SK-MEL-5 (cell line): ENCODE data around the gene LSM12. TPM values are rescaled to one million over a fixed set of nuclear protein-coding genes. Genes with fewer than 3 reads are reported as not detected.
"Not testable (repeated sequence)": the region's sequence is repeated elsewhere in the genome, so short reads cannot be mapped to it uniquely, and the experiment has no call there.

ENCODE experiments used
- DNase-seq: peaks from one replicate; pipeline ENCODE4 v3.0.0-alpha.2; 2016; ENCODE audit warnings: low read depth, low spot score
- in situ Hi-C: cut with HindIII; loops from 2 replicates; pipeline ENCODE4 v1.10.0; 2016; ENCODE audit warnings: low sequenced_read_pairs, high pct_unique_total_duplicates, low pct_unique_long_range_greater_than_20kb
- total RNA-seq: library from RNA; depleted of rRNA; stranded (reverse); fragments of >200 nt; shearing (Covaris generic); gene quantifications from 2 replicates; pipeline ENCODE4 v1.2.3, GENCODE V29; 2014

Gene LSM12
- total RNA-seq, 1 experiment from 2014 or later: 49.2 TPM

DNA sequence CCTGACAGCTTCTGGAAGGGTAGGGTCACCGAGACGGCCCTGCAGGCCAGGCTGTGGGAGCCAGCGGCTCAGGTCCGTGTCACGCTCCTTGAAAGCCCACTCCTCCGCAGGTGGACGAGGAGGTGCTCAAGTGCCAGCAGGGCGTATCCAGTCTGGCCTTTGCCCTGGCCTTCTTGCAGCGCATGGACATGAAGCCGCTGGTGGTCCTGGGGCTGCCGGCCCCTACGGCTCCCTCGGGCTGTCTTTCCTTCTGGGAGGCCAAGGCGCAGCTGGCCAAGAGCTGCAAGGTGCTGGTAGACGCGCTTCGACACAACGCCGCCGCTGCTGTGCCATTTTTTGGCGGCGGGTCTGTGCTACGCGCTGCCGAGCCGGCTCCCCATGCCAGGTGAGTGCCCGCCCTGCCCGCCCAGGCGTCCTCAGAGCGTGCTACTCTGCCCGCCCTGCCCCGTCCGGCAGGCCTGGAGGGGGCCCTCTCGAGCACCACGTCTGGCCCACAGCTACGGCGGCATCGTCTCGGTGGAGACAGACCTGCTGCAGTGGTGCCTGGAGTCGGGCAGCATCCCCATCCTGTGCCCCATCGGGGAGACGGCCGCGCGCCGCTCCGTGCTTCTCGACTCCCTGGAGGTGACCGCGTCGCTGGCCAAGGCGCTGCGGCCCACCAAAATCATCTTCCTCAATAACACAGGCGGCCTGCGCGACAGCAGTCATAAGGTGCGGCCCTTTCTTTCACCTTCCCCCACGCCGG lies 60.8 kb downstream of the LSM12 start:
- no peak for DNase-seq
- in situ Hi-C loops: no loop called here

DNA sequence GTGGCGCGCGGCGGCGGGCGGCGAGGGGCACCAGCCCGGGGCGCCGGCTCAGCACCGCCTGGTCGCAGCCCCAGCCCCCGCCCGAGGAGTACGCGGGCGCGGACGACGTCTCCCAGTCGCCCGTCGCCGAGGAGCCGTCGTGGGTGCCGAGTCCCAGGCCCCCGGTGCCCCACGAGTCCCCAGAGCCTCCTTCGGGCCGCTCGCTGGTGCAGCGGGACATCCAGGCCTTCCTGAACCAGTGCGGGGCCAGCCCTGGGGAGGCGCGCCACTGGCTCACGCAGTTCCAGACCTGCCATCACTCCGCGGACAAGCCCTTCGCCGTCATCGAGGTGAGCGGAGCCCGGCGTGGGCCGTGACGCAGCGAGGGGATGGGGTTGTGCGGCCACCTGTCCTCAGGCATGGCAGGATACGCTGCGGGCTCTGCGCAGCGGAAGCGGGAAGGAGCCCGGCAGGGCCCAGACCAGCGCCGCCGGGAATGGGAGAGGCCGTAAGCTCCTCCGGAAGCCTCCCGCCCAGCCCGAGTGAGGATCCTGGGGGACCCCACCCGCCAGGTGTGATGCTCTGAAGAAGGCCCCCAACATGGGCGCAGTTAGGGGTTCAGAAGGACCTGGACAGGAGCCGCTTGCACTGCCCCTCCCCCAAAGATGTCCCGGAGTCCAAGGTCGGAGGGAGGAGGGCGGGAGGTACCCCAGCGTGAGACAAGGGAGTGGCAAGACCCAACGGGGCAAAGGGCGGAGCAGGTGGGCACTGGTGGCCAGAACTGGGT lies 61.5 kb downstream of the LSM12 start:
- in situ Hi-C loops: no loop called here
- DNase-seq: no peak

DNA sequence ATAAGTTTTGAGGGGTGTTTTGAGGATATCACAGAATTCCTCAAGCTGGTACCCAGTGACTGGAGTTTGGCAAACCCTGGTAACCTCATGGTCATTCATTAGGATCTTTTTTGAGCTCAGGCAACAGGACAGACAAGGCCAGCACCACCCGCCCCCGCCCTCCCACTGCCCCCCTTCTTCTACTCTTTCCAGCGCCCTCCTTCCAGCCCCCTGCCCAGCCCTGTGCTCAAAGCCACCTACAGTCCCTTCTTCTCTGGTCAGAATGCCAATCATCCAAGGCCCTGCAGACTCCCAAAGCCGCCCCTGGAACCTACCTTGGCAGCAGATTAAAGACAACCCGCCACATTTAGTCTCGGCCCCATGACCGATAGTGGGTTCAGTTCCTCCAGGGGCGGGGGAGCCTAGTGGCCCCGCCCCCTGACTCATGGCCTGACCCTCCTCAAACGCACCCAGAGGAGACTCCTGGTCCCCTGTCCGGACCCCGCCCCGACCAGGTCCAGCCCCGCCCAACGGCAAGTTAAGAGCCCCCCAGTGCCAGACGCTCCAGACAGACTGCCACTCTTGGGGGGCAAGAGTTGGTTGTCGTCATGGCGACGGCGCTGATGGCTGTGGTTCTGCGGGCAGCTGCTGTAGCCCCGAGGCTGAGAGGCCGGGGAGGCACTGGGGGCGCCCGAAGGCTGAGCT lies 62.3 kb downstream of the LSM12 start, which contains the start of gene NAGS:
TSS of gene NAGS (plus strand) at position 546 of the 684 bp plus-strand sequence. CDS start at position 588, 42 bp downstream.
- DNase-seq: no peak
- in situ Hi-C loops: no loop called here

DNA sequence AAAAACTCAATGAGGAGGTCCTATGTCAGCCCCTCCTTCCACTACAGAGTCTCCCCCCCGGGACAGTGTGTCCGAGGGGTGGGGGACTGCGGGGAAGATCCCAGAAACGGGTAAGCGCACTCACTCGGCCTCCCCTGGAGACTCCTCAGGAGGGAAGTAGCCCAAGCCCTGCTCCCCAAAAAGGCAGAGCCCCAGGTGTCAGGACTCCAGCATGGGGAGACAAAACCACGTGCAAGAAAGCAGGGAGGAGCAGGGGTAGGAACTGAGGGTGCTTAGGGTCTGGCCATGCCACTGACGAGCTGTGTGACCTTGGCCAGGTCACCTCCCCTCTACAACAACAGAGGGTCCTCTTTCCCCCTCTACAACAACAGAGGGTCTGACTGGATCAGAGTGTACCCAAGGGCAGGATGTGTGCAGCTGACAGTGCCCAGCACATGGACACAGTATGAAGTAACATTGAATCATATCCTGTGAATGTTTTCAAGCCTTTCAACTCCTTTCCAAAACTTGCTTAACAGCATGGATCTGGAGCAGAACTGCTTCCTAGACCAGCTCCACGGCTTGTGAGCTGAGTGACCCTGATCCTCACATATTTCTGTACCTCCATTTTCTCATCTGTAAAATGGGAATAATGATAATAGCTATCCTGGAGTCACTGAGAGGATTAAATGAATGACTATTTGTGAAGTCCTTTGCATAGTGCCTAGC lies 64.2 kb downstream of the LSM12 start:
- DNase-seq: no peak
- in situ Hi-C loops: no loop called here

DNA sequence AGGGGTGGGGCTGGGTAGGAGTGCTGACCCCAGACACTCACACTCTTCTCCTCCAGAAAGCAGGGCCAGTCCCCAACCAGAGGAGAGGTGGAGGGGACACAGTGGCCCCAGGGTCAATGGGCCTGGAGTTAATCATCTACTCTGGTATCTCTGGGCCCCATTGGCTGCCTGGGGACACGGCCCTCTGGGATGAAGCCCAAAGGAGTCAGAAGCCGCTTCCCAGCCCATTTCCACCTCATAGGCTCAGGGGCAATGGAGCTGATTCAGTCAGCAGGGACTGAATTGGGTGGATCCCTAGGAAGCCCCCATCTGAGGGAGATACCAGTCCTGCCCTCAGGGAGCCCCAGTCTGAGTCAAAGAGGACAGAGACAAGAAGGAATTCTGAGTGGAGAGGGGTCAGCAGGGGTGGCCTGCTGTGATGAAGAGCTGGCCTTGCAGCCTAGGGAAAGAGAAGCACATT lies 65.0 kb downstream of the LSM12 start:
- in situ Hi-C loops: no loop called here
- DNase-seq: no peak

DNA sequence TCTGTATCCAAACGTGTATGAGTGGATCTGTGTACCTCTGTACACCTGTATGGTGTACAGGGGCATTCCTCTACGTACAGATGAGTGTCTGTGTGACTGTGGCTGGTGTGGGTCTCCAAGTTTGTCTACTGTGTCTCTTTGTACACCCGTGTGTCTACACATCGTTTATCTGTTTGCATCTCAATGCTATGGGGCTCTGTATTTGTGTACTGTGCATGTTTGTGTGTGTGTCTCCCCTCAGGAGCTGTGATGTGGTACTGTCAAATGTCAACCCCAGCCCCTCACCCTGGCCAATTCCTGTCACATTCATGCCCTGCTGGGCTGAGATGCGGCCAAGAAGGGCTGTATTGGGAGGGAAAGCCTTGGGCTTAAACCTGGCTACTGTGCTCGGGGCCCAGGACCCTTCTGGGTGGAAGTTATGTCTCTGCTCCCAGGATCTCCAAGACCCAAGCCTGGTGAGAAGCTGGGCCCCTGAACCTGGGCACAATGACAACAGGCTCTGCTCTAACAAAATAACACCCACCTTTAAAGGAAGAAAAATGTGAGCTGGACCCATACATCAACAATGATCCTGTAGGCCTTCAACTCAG lies 65.5 kb downstream of the LSM12 start:
- no peak for DNase-seq
- in situ Hi-C loops: no loop called here

DNA sequence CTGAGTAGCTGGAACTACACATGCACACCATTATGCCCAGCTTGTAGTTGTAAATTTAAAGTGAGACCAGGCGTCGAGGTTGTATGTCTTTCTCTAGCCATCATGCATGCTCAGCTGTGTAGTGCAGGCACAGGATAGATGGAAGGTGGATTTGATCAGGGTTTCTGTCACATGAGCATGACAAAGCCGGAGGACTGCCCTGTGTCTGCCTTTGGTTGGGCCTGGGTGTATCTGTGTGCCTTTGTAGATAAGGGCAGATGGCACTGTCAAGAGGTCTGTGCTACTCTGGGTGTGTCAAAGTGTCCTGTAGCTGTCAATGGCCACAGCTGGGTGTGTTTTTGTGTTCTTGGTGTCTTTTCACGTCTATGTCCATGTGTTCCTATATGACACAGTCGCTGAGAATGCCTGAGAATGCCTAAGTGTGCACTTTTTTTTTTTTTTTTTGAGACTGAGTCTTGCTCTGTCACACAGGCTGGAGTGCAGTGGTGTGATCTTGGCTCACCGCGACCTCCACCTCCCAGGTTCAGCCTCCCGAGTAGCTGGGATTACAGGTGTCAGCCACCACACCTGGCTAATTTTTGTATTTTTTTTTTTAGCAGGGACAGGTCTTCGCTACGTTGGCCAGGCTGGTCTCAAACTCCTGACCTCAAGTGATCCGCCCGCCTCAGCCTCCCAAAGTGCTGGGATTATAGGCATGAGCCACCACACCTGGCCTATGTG lies 66.2 kb downstream of the LSM12 start:
- in situ Hi-C loops: no loop called here
- DNase-seq: no peak

DNA sequence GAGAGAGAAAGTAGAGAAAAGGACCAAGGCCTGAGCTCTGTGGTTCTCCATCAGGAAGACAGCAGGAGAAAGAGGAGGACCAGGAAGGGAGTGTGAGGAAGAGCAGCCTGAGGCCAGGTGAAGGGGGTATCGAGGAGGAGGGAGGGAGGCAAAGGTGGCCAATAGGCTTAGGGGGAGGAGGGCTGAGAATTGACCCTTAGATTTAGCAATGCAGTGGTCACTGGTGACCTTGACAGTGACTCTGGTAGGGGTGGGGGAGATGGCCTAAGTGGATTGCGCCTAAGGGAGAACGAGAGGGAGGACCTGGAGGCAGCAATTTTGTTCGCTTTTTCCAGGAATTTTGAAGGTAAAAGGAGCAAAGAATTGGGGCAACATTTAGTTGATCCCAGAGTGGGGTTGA lies 67.4 kb downstream of the LSM12 start:
- in situ Hi-C loops: no loop called here
- DNase-seq: no peak

DNA sequence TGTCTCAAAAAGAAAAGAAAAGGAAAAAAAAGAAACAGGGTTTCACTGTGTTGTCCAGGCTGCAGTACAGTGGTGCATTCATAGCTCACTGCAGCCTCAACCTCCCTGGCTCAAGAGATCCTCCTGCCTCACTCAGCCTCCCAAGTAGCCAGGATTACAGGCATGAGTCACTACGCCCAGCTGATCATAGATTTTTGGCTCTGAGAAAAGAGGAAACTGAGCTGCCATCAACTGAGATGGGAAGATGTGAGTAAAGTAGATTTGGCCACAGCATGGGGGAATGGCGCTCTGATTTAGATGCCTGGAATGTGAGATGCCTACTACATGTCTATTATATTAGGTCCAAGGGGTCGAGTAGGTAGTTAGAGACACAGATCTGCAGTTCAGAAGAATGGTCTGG lies 67.9 kb downstream of the LSM12 start:
- in situ Hi-C loops: no loop called here
- DNase-seq: no peak

DNA sequence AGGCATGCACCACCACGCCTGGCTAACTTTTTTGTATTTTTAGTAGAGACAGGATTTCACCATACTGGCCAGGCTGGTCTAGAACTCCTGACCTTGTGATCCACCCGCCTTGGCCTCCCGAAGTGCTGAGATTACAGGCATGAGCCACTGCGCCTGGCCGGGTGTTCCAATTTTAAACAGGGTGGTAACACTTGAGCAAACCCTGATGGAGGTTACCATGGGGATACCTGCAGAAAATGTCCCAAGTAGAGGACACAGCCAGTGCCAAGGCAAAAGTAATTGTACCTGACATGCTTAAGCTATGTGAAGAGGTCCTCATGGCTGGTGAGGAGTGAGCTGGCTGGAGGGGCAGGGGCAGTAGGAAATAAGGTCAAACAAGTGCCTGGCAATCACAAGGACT lies 69.3 kb downstream of the LSM12 start:
- in situ Hi-C loops, DNase-seq: not testable (repeated sequence)

DNA sequence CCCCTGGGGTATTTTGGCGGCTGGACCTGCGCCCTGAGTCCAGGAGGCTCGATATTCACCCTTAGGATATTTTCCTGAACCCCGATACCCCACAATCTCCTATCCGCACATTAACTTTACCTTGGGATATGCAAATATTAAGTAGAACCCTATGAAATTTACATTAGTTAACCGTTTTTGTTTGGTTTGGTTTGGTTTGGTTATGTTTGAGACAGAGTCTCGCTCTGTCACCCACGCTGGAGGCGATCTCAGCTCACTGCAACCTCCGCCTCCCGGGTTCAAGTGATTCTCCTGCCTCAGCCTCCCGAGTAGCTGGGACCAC lies 71.4 kb downstream of the LSM12 start:
- DNase-seq: no peak
- in situ Hi-C loops: no loop called here

DNA sequence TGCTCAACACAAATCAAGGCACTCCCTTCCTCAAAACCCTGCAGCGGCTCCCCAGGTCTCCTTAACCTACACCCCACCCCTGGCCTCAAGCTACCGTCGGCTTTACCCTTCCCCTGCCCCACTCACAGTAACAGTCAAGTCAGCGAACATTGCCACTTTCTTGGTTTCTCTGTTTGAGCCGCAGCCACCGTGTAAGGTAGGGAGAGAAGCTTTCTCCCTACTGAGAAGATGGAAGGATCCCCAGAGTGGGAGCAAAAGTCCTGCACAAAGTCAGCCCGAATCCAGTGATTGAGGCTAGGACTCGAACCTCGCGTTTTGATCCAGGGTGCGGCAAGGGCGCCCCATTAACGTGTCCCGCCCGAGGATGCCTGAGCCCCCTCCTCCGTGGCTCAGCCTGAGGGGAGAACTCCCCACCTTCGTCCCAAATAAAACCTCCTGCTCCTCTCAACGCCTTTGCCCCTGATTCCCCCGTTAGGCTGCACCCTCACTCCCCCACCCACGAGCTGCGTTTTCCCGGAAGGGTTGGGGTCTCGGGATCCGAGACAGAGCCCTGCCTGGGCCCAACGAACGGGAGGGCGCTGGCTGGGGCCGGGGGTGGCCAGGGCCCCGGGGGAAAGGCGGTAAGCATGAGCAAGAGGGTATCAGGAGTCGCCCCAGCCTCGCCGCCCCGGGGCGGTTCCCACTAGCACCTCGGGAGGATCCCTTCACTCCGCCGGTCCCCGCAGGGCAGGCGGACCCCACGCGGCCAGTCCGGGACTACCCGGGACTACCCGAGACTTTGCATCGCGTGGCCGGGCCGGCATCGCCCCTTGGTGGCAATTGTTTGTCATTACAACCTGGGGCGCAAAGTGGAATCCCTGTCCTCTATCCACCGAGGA lies 72.0 kb downstream of the LSM12 start:
- in situ Hi-C loops: no loop called here

DNA sequence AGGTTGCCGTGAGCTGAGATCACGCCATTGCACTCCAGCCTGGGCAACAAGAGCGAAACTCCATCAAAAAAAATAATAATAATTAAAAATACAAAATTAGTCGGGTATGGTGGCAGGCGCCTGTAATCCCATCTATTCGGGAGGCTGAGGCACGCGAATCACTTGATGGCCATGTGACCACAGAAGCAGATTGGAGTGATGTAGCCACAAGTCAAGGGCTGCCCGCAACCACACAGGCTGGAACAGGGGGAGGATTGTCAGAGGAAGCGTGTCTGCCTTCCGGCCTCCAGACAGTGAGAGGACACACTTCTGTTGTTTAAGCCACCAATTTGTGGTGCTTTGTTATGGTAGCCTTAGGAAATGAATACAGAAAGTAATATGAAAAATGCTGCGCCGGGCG lies 73.8 kb downstream of the LSM12 start:
- peak; percentile 57 for DNase-seq
- in situ Hi-C loops: no loop called here

More for the DNA sequence above, 72.0 kb downstream of the LSM12 start:
- DNase-seq: peak; percentile 75

DNA sequence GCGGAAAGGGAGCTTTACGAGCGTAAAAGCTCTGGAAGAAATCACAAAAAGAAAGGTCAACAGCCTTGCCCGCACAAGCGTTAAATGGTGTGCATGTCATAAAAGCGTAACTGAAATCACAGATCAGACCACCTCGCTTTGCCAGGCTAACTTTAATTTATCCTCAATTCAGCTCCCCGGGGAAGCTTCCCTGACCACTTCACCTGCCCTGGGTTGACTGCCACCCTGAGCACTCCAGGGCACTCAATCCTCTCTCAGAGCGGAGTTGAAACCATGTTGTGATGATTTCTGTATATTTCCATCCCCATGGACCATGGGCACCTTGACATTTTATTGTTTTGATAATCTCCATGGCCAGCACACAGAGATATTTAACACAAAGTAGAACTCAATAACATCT lies 78.2 kb downstream of the LSM12 start:
- DNase-seq: no peak
- in situ Hi-C loops: no loop called here

DNA sequence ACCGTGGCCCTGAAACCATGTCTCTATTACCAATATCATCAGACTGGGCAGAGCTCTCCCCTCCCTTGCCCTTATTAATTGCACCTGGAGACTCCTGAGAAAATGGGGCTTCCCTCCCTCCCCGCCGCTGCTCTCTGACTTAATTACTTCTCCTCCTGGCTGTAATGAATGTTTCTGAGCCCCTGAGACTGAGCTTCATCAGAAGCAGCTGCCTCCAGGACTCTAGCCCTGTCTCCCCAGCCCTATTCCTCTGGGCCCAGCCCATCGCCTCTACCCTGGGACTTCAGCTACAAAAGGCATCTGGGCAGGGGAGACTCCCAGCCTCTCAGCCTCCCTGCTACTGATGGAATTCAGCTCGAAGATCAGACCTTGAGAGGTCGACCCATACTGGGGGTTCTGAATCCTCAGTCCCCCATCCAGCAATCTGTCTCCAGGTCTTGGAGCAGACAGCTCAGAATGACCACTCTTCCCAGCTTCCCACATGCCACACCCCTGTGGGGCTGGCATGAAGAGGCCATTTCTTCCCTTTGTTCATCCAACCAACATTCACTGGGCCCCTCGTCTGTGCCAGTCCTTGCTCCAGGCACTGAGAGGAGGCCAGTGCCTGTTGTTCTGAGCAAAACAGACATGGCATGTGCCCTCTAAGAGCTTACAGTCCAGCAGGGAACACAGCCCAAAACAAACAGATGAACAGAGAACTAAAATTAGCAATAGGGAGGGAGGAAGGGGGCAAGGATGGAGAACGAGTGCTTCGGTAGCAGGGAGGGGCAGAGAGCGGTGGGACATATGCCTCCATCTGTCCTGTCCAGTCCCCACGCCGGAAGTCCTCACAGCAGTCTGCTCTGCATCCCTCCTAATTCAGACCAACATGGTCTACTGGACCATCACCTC lies 79.1 kb downstream of the LSM12 start:
- DNase-seq: no peak
- in situ Hi-C loops: no loop called here
